ENCODE measurements around the gene ASTL.

DNA sequence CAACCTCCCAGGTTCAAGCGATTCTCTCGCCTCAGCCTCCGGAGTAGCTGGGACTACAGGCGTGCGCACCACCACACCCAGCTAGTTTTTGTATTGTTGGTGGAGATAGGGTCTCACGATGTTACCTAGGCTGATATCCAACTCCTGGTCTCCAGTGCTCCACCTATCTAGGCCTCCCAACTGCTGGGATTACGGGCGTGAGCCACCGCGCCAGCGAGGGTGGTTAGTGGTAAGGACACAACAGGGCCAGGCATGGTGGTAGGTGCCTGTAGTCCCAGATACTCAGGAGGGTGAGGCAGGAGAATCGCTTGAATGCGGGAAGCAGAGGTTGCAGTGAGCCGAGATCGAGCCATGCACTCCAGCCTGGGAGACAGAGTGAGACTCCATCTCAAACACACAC lies 33.5 kb upstream of the ASTL start:
- no peak for TF ChIP-seq CTCF (IDR thresholded peaks at IDR 0.05 in 4 of 5, conservative IDR thresholded peaks at IDR 0.05 in 1 of 5)
- no peak for TF ChIP-seq POLR2A (IDR thresholded peaks at IDR 0.05)

All from gastrocnemius medialis (tissue), 4 donors.